DOHH2 (cell line): ENCODE data around the gene VTA1.

ENCODE experiments used
- H3F3A ChIP-seq: fragments of 200-600 bp; sonication (generic), shearing (Covaris generic); 2 replicates; pipeline ENCODE4 v1.6.0; 2016; ENCODE audit warnings: antibody characterized with exemption, mild to moderate bottlenecking; ENCODE audit not compliant: control insufficient read depth, insufficient read depth
- H3K27ac ChIP-seq: fragments of 200-600 bp; sonication (generic); 2 replicates; pipeline ENCODE4 v1.5.1; 2014; ENCODE audit warnings: low read depth, mild to moderate bottlenecking, low read length, moderate library complexity
- H3K27me3 ChIP-seq: fragments of 200-600 bp; sonication (generic); 2 replicates; pipeline ENCODE4 v1.6.1; 2014; ENCODE audit warnings: mild to moderate bottlenecking, low read length, mixed read lengths; ENCODE audit not compliant: control insufficient read depth
- H3K36me3 ChIP-seq: fragments of 200-600 bp; sonication (generic); 2 replicates; pipeline ENCODE4 v1.6.1; 2014; ENCODE audit warnings: mild to moderate bottlenecking, low read length, moderate library complexity, mixed read lengths; ENCODE audit not compliant: control insufficient read depth
- H3K4me1 ChIP-seq: fragments of 200-600 bp; sonication (generic); 2 replicates; pipeline ENCODE4 v1.6.1; 2014; ENCODE audit warnings: mild to moderate bottlenecking, low read length, mixed read lengths; ENCODE audit not compliant: control insufficient read depth
- H3K4me2 ChIP-seq: fragments of 200-600 bp; sonication (generic); 2 replicates; pipeline ENCODE4 v1.6.0; 2014; ENCODE audit warnings: mild to moderate bottlenecking, low read length, moderate library complexity
- H3K4me3 ChIP-seq: fragments of 200-600 bp; sonication (generic); 2 replicates; pipeline ENCODE4 v1.5.1; 2014; ENCODE audit warnings: mild to moderate bottlenecking, low read length, mixed read lengths
- H3K79me2 ChIP-seq: fragments of 200-600 bp; sonication (generic); 2 replicates; pipeline ENCODE4 v1.6.1; 2014; ENCODE audit warnings: mild to moderate bottlenecking, low read length, mixed read lengths; ENCODE audit not compliant: control insufficient read depth
- H3K9me2 ChIP-seq: fragments of 200-600 bp; sonication (generic); replicated peaks from 2 replicates; pipeline ENCODE4 v1.6.1; 2014; ENCODE audit warnings: mild to moderate bottlenecking, low read length, mixed read lengths; ENCODE audit not compliant: control insufficient read depth
- H3K9me3 ChIP-seq: fragments of 200-600 bp; sonication (generic); 2 replicates; pipeline ENCODE4 v1.6.1; 2014; ENCODE audit warnings: antibody characterized with exemption, low read length, mixed read lengths; ENCODE audit not compliant: control insufficient read depth, insufficient read depth
- H4K20me1 ChIP-seq: fragments of 200-600 bp; sonication (generic); 2 replicates; pipeline ENCODE4 v1.6.0; 2014; ENCODE audit warnings: low read depth, mild to moderate bottlenecking, antibody characterized with exemption, low read length, moderate library complexity; ENCODE audit not compliant: control insufficient read depth, insufficient read depth
- EZH2phosphoT487 ChIP-seq: fragments of 200-600 bp; sonication (generic); IDR thresholded peaks from 2 replicates; pipeline ENCODE4 v1.6.1; 2017; ENCODE audit warnings: borderline replicate concordance, mild to moderate bottlenecking, antibody characterized with exemption, low read length, moderate library complexity, mixed read lengths
- TF ChIP-seq, protein P1 (sequence below): fragments of 200-600 bp; sonication (generic); IDR thresholded peaks from one replicate; pipeline ENCODE4 v1.5.1; 2014; ENCODE audit warnings: antibody characterized with exemption, mild to moderate bottlenecking, low read depth, low read length; ENCODE audit not compliant: poor library complexity, severe bottlenecking

Gene VTA1

GRCh38 chr6:142210606-142211005, 63.5 kb downstream of the VTA1 start:
- Histone ChIP-seq H3K9me2 (no peaks in the 10 kb centered on the region), H3K36me3 (peaks cover 53% of the 10 kb centered on the region)

DNA sequence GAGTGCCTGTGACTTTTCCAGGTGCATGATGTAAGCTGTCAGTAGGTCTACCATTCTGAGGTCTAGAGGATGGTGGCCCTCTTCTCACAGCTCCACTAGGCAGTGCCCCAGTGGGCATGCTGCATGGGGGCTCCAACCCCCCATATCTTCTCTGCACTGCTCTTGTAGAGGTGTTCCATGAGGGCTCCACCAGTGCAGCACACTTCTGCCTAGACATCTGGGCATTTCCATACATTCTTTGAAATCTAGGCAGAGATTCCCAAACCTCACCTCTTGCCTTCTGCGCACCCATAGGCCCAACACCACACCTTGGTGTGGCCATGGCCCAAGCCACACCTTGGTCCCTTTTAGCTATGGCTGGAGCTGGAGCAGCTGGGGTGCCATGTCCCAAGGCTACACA, 66.3 kb downstream of the VTA1 start:
- Histone ChIP-seq H3K27ac (no peak overlapping the region), H3K4me3 (no peak overlapping the region), H3K9me2 (no peaks in the 10 kb centered on the region), H3K4me1 (no peaks in the 10 kb centered on the region), H3F3A (no peaks in the 10 kb centered on the region), H3K27me3 (no peaks in the 10 kb centered on the region), H4K20me1 (no peaks in the 10 kb centered on the region), H3K4me2 (no peak overlapping the region), H3K36me3 (peaks cover 47% of the 10 kb centered on the region), H3K9me3 (peaks cover 8% of the 10 kb centered on the region; the same call in 1 of the 2 replicates), H3K79me2 (no peaks in the 10 kb centered on the region)
- no peak for TF ChIP-seq EZH2phosphoT487
- TF ChIP-seq, protein P1, sequence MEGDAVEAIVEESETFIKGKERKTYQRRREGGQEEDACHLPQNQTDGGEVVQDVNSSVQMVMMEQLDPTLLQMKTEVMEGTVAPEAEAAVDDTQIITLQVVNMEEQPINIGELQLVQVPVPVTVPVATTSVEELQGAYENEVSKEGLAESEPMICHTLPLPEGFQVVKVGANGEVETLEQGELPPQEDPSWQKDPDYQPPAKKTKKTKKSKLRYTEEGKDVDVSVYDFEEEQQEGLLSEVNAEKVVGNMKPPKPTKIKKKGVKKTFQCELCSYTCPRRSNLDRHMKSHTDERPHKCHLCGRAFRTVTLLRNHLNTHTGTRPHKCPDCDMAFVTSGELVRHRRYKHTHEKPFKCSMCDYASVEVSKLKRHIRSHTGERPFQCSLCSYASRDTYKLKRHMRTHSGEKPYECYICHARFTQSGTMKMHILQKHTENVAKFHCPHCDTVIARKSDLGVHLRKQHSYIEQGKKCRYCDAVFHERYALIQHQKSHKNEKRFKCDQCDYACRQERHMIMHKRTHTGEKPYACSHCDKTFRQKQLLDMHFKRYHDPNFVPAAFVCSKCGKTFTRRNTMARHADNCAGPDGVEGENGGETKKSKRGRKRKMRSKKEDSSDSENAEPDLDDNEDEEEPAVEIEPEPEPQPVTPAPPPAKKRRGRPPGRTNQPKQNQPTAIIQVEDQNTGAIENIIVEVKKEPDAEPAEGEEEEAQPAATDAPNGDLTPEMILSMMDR = no peak

More at GRCh38 chr6:142210606-142211005, 63.5 kb downstream of the VTA1 start:
- no peaks in the 10 kb centered on the region for H3K27me3 ChIP-seq
- no peak overlapping the region for H3K4me3 ChIP-seq
- no peak overlapping the region for H3K27ac ChIP-seq
- no peak overlapping the region for H3K4me2 ChIP-seq
- H3K9me3 ChIP-seq = peaks cover 8% of the 10 kb centered on the region; the same call in 1 of the 2 replicates
- no peaks in the 10 kb centered on the region for H3K79me2 ChIP-seq
- no peaks in the 10 kb centered on the region for H4K20me1 ChIP-seq
- TF ChIP-seq EZH2phosphoT487 = no peak
- TF ChIP-seq, protein P1 = no peak
- H3F3A ChIP-seq = no peaks in the 10 kb centered on the region; the same call in 1 of the 2 replicates
- H3K4me1 ChIP-seq = no peaks in the 10 kb centered on the region

- no peaks in the 10 kb centered on the region for H3K79me2 ChIP-seq
Measured at GRCh38 chr6:142218446-142218845, 71.4 kb downstream of the VTA1 start.

More at GRCh38 chr6:142218446-142218845, 71.4 kb downstream of the VTA1 start:
- H3K27me3 ChIP-seq = no peaks in the 10 kb centered on the region
- no peak for TF ChIP-seq EZH2phosphoT487
- TF ChIP-seq, protein P1 = no peak
- H3K4me3 ChIP-seq = no peak overlapping the region
- H3K27ac ChIP-seq = no peak overlapping the region
- no peaks in the 10 kb centered on the region for H3K9me2 ChIP-seq
- H3K4me2 ChIP-seq = no peak overlapping the region
- no peaks in the 10 kb centered on the region for H3F3A ChIP-seq
- H3K36me3 ChIP-seq = peaks cover 20% of the 10 kb centered on the region
- peaks cover 2% of the 10 kb centered on the region; the same call in 1 of the 2 replicates for H3K9me3 ChIP-seq
- no peaks in the 10 kb centered on the region for H3K4me1 ChIP-seq
- no peaks in the 10 kb centered on the region for H4K20me1 ChIP-seq
